ENCODE results near the gene SUSD3.

The SUSD3 gene

GRCh38 chr9:93077811-93078210 is 19.3 kb downstream of the SUSD3 start:
- no peak overlapping the region for H3K27ac ChIP-seq (ENCODE audit: low read length)
- H3K9me3 ChIP-seq (ENCODE audit: control insufficient read depth in 2 of 2, low read length in 2 of 2) = no peaks in the 10 kb centered on the region
- no peaks in the 10 kb centered on the region for H3K27me3 ChIP-seq (ENCODE audit: control insufficient read depth in 1 of 2, insufficient read depth in 2 of 2, low read length in 2 of 2)
- H3K4me1 ChIP-seq (ENCODE audit: control insufficient read depth, insufficient read depth, low read length) = peaks cover 9% of the 10 kb centered on the region
- H3K4me3 ChIP-seq (ENCODE audit: low read length in 2 of 2) = no peak overlapping the region
- no peak overlapping the region for H3K9ac ChIP-seq (ENCODE audit: low read length in 2 of 2)
- no peaks in the 10 kb centered on the region for H3K36me3 ChIP-seq (ENCODE audit: control insufficient read depth in 2 of 2, insufficient read depth in 2 of 2, low read length in 2 of 2)

- Histone ChIP-seq H3K27me3 (ENCODE audit: control insufficient read depth in 1 of 2, insufficient read depth in 2 of 2, low read length in 2 of 2) (no peaks in the 10 kb centered on the region), H3K9me3 (ENCODE audit: control insufficient read depth in 2 of 2, low read length in 2 of 2) (no peaks in the 10 kb centered on the region), H3K27ac (ENCODE audit: low read length) (no peak overlapping the region), H3K4me3 (ENCODE audit: low read length in 2 of 2) (no peak overlapping the region), H3K9ac (ENCODE audit: low read length in 2 of 2) (no peak overlapping the region), H3K4me1 (ENCODE audit: control insufficient read depth, insufficient read depth, low read length) (peaks cover 3% of the 10 kb centered on the region), H3K36me3 (ENCODE audit: control insufficient read depth in 2 of 2, insufficient read depth in 2 of 2, low read length in 2 of 2) (no peaks in the 10 kb centered on the region)
Measured at GRCh38 chr9:93079371-93079770, 20.9 kb downstream of the SUSD3 start.

GRCh38 chr9:93080406-93080805 is 21.9 kb downstream of the SUSD3 start:
- H3K4me1 ChIP-seq (ENCODE audit: control insufficient read depth, insufficient read depth, low read length) = peaks cover 3% of the 10 kb centered on the region
- H3K27ac ChIP-seq (ENCODE audit: low read length) = no peak overlapping the region
- no peaks in the 10 kb centered on the region for H3K36me3 ChIP-seq (ENCODE audit: control insufficient read depth in 2 of 2, insufficient read depth in 2 of 2, low read length in 2 of 2)
- no peak overlapping the region for H3K4me3 ChIP-seq (ENCODE audit: low read length in 2 of 2)
- no peaks in the 10 kb centered on the region for H3K9me3 ChIP-seq (ENCODE audit: control insufficient read depth in 2 of 2, low read length in 2 of 2)
- H3K9ac ChIP-seq (ENCODE audit: low read length in 2 of 2) = no peak overlapping the region
- no peaks in the 10 kb centered on the region for H3K27me3 ChIP-seq (ENCODE audit: control insufficient read depth in 1 of 2, insufficient read depth in 2 of 2, low read length in 2 of 2)

GRCh38 chr9:93081081-93081529 is 22.6 kb downstream of the SUSD3 start:
- H3K27ac ChIP-seq (ENCODE audit: low read length) = no peak overlapping the region
- H3K4me3 ChIP-seq (ENCODE audit: low read length in 2 of 2) = no peak overlapping the region
- peaks cover 3% of the 10 kb centered on the region for H3K4me1 ChIP-seq (ENCODE audit: control insufficient read depth, insufficient read depth, low read length)
- peaks cover 0 to 2% of the 10 kb centered on the region in 2 donors for H3K9me3 ChIP-seq (ENCODE audit: control insufficient read depth in 2 of 2, low read length in 2 of 2)
- H3K9ac ChIP-seq (ENCODE audit: low read length in 2 of 2) = no peak overlapping the region
- no peaks in the 10 kb centered on the region for H3K36me3 ChIP-seq (ENCODE audit: control insufficient read depth in 2 of 2, insufficient read depth in 2 of 2, low read length in 2 of 2)
- H3K27me3 ChIP-seq (ENCODE audit: control insufficient read depth in 1 of 2, insufficient read depth in 2 of 2, low read length in 2 of 2) = no peaks in the 10 kb centered on the region

GRCh38 chr9:93081931-93082330 is 23.4 kb downstream of the SUSD3 start:
- Histone ChIP-seq H3K27me3 (ENCODE audit: control insufficient read depth in 1 of 2, insufficient read depth in 2 of 2, low read length in 2 of 2) (no peaks in the 10 kb centered on the region), H3K27ac (ENCODE audit: low read length) (no peak overlapping the region), H3K36me3 (ENCODE audit: control insufficient read depth in 2 of 2, insufficient read depth in 2 of 2, low read length in 2 of 2) (no peaks in the 10 kb centered on the region), H3K4me3 (ENCODE audit: low read length in 2 of 2) (no peak overlapping the region), H3K9ac (ENCODE audit: low read length in 2 of 2) (no peak overlapping the region), H3K9me3 (ENCODE audit: control insufficient read depth in 2 of 2, low read length in 2 of 2) (peaks cover 0 to 2% of the 10 kb centered on the region in 2 donors), H3K4me1 (ENCODE audit: control insufficient read depth, insufficient read depth, low read length) (peaks cover 3% of the 10 kb centered on the region)

GRCh38 chr9:93082841-93083411 is 24.4 kb downstream of the SUSD3 start:
- Histone ChIP-seq H3K36me3 (ENCODE audit: control insufficient read depth in 2 of 2, insufficient read depth in 2 of 2, low read length in 2 of 2) (no peaks in the 10 kb centered on the region), H3K27ac (ENCODE audit: low read length) (no peak overlapping the region), H3K9me3 (ENCODE audit: control insufficient read depth in 2 of 2, low read length in 2 of 2) (peaks cover 0 to 2% of the 10 kb centered on the region in 2 donors), H3K27me3 (ENCODE audit: control insufficient read depth in 1 of 2, insufficient read depth in 2 of 2, low read length in 2 of 2) (no peaks in the 10 kb centered on the region), H3K9ac (ENCODE audit: low read length in 2 of 2) (no peak overlapping the region), H3K4me3 (ENCODE audit: low read length in 2 of 2) (no peak overlapping the region), H3K4me1 (ENCODE audit: control insufficient read depth, insufficient read depth, low read length) (peaks cover 3% of the 10 kb centered on the region)

- Histone ChIP-seq H3K4me1 (ENCODE audit: control insufficient read depth, insufficient read depth, low read length) (peaks cover 3% of the 10 kb centered on the region), H3K27me3 (ENCODE audit: control insufficient read depth in 1 of 2, insufficient read depth in 2 of 2, low read length in 2 of 2) (no peaks in the 10 kb centered on the region), H3K36me3 (ENCODE audit: control insufficient read depth in 2 of 2, insufficient read depth in 2 of 2, low read length in 2 of 2) (no peaks in the 10 kb centered on the region), H3K27ac (ENCODE audit: low read length) (no peak overlapping the region), H3K9ac (ENCODE audit: low read length in 2 of 2) (no peak overlapping the region), H3K9me3 (ENCODE audit: control insufficient read depth in 2 of 2, low read length in 2 of 2) (peaks cover 0 to 2% of the 10 kb centered on the region in 2 donors), H3K4me3 (ENCODE audit: low read length in 2 of 2) (no peak overlapping the region)
Measured at GRCh38 chr9:93083592-93084470, 25.3 kb downstream of the SUSD3 start.

- H3K9me3 ChIP-seq (ENCODE audit: control insufficient read depth in 2 of 2, low read length in 2 of 2) = peaks cover 0 to 2% of the 10 kb centered on the region in 2 donors
- H3K4me3 ChIP-seq (ENCODE audit: low read length in 2 of 2) = no peak overlapping the region
- no peak overlapping the region for H3K9ac ChIP-seq (ENCODE audit: low read length in 2 of 2)
- peaks cover 3% of the 10 kb centered on the region for H3K4me1 ChIP-seq (ENCODE audit: control insufficient read depth, insufficient read depth, low read length)
- H3K27me3 ChIP-seq (ENCODE audit: control insufficient read depth in 1 of 2, insufficient read depth in 2 of 2, low read length in 2 of 2) = no peaks in the 10 kb centered on the region
- H3K27ac ChIP-seq (ENCODE audit: low read length) = no peak overlapping the region
- H3K36me3 ChIP-seq (ENCODE audit: control insufficient read depth in 2 of 2, insufficient read depth in 2 of 2, low read length in 2 of 2) = no peaks in the 10 kb centered on the region
Measured at GRCh38 chr9:93084471-93084881, 26.0 kb downstream of the SUSD3 start.

- Histone ChIP-seq H3K4me3 (ENCODE audit: low read length in 2 of 2) (no peak overlapping the region), H3K36me3 (ENCODE audit: control insufficient read depth in 2 of 2, insufficient read depth in 2 of 2, low read length in 2 of 2) (no peaks in the 10 kb centered on the region), H3K27ac (ENCODE audit: low read length) (no peak overlapping the region), H3K27me3 (ENCODE audit: control insufficient read depth in 1 of 2, insufficient read depth in 2 of 2, low read length in 2 of 2) (no peaks in the 10 kb centered on the region), H3K4me1 (ENCODE audit: control insufficient read depth, insufficient read depth, low read length) (peaks cover 3% of the 10 kb centered on the region), H3K9ac (ENCODE audit: low read length in 2 of 2) (no peak overlapping the region), H3K9me3 (ENCODE audit: control insufficient read depth in 2 of 2, low read length in 2 of 2) (peaks cover 0 to 2% of the 10 kb centered on the region in 2 donors)
Measured at GRCh38 chr9:93085676-93086075, 27.2 kb downstream of the SUSD3 start.

GRCh38 chr9:93086447-93087224 is 28.1 kb downstream of the SUSD3 start:
- Histone ChIP-seq H3K4me1 (ENCODE audit: control insufficient read depth, insufficient read depth, low read length) (peaks cover 3% of the 10 kb centered on the region), H3K9me3 (ENCODE audit: control insufficient read depth in 2 of 2, low read length in 2 of 2) (peaks cover 0 to 6% of the 10 kb centered on the region in 2 donors), H3K27ac (ENCODE audit: low read length) (no peak overlapping the region), H3K9ac (ENCODE audit: low read length in 2 of 2) (no peak overlapping the region), H3K36me3 (ENCODE audit: control insufficient read depth in 2 of 2, insufficient read depth in 2 of 2, low read length in 2 of 2) (no peaks in the 10 kb centered on the region), H3K27me3 (ENCODE audit: control insufficient read depth in 1 of 2, insufficient read depth in 2 of 2, low read length in 2 of 2) (no peaks in the 10 kb centered on the region), H3K4me3 (ENCODE audit: low read length in 2 of 2) (no peak overlapping the region)

All from stomach smooth muscle (tissue), 2 donors.